SK-N-SH treated with all-trans-retinoic acid at 6 μM for 48 hours (cell line): ENCODE data around the gene CHSY1.

ENCODE experiments used
- ATAC-seq: fragments of 200-7000 bp; cut with Tn5 transposase; 3 replicates; pipeline ENCODE4 v1.9.1; 2020; ENCODE audit warnings: mild to moderate bottlenecking, moderate library complexity
- BACH2 ChIP-seq: fragments of 250-450 bp; sonication (Bioruptor Pico); IDR thresholded peaks from 2 replicates; pipeline ENCODE4 v1.9.0; 2021; ENCODE audit warnings: mild to moderate bottlenecking, borderline replicate concordance
- CSDC2 ChIP-seq: fragments of 250-450 bp; sonication (Bioruptor Pico); IDR thresholded peaks from 2 replicates; pipeline ENCODE4 v1.5.0; 2020; ENCODE audit warnings: mild to moderate bottlenecking, moderate library complexity
- ESRRG ChIP-seq: fragments of 250-450 bp; sonication (Bioruptor Pico); IDR thresholded peaks from 2 replicates; pipeline ENCODE4 v1.6.1; 2021; ENCODE audit warnings: mild to moderate bottlenecking
- GLIS3 ChIP-seq: fragments of 250-450 bp; sonication (Bioruptor Pico); IDR thresholded peaks from 2 replicates; pipeline ENCODE4 v1.5.0; 2020; ENCODE audit warnings: mild to moderate bottlenecking, moderate library complexity
- ISL1 ChIP-seq: fragments of 250-450 bp; sonication (Bioruptor Pico); IDR thresholded peaks from 2 replicates; pipeline ENCODE4 v2.1.2; 2022; ENCODE audit warnings: mild to moderate bottlenecking, moderate library complexity
- OSR1 ChIP-seq: fragments of 250-450 bp; sonication (Bioruptor Pico); IDR thresholded peaks from 2 replicates; pipeline ENCODE4 v1.8.0; 2022; ENCODE audit warnings: moderate library complexity, mild to moderate bottlenecking, inconsistent platforms
- PPARA ChIP-seq: fragments of 250-450 bp; sonication (Bioruptor Pico); IDR thresholded peaks from 2 replicates; pipeline ENCODE4 v1.5.0; 2020; ENCODE audit warnings: mild to moderate bottlenecking, borderline replicate concordance
- RARB ChIP-seq: fragments of 250-450 bp; sonication (Bioruptor Pico); IDR thresholded peaks from 2 replicates; pipeline ENCODE4 v1.8.0; 2021; ENCODE audit warnings: mild to moderate bottlenecking, moderate library complexity
- SNAI2 ChIP-seq: fragments of 250-450 bp; sonication (Bioruptor Pico); IDR thresholded peaks from 2 replicates; pipeline ENCODE4 v1.5.0; 2020; ENCODE audit warnings: mild to moderate bottlenecking, moderate library complexity
- TCF4 ChIP-seq: fragments of 250-450 bp; sonication (Bioruptor Pico); IDR thresholded peaks from 2 replicates; pipeline ENCODE4 v1.8.0; 2021; ENCODE audit warnings: mild to moderate bottlenecking, moderate library complexity, borderline replicate concordance
- TOX ChIP-seq: fragments of 250-450 bp; sonication (Bioruptor Pico); IDR thresholded peaks from 2 replicates; pipeline ENCODE4 v1.8.0; 2021; ENCODE audit warnings: mild to moderate bottlenecking, moderate library complexity, borderline replicate concordance
- ZC3H10 ChIP-seq: fragments of 250-450 bp; sonication (Bioruptor Pico); IDR thresholded peaks from 2 replicates; pipeline ENCODE4 v1.5.1; 2021; ENCODE audit warnings: mild to moderate bottlenecking, moderate library complexity
- ZFP3 ChIP-seq: fragments of 250-450 bp; sonication (Bioruptor Pico); IDR thresholded peaks from 2 replicates; pipeline ENCODE4 v1.5.0; 2020; ENCODE audit warnings: mild to moderate bottlenecking, moderate library complexity
- ZFP30 ChIP-seq: fragments of 450-650 bp; formaldehyde crosslinking; IDR thresholded peaks from 2 replicates; pipeline ENCODE4 v1.5.0; 2022; ENCODE audit warnings: mild to moderate bottlenecking, moderate library complexity
- ZNF565 ChIP-seq: fragments of 450-650 bp; formaldehyde crosslinking; conservative IDR thresholded peaks from 2 replicates; pipeline ENCODE4 v1.5.0; 2020; ENCODE audit warnings: low read depth, mild to moderate bottlenecking, moderate library complexity
- ZNF70 ChIP-seq: fragments of 450-650 bp; formaldehyde crosslinking; IDR thresholded peaks from 2 replicates; pipeline ENCODE4 v1.5.0; 2020; ENCODE audit warnings: mild to moderate bottlenecking, moderate library complexity
- ZNF8 ChIP-seq: fragments of 450-650 bp; formaldehyde crosslinking; IDR thresholded peaks from 2 replicates; pipeline ENCODE4 v1.5.0; 2020; ENCODE audit warnings: mild to moderate bottlenecking, moderate library complexity
- TF ChIP-seq, protein P1 (sequence below): fragments of 250-450 bp; sonication (Bioruptor Pico); IDR thresholded peaks from 2 replicates; pipeline ENCODE4 v1.5.1; 2021; ENCODE audit warnings: mild to moderate bottlenecking, moderate library complexity
- TF ChIP-seq, protein P2 (sequence below): fragments of 250-450 bp; sonication (Bioruptor Pico); IDR thresholded peaks from 2 replicates; pipeline ENCODE4 v1.5.1; 2020; ENCODE audit warnings: low read depth, mild to moderate bottlenecking, moderate library complexity
- TF ChIP-seq, protein P3 (sequence below): fragments of 250-450 bp; sonication (Bioruptor Pico); IDR thresholded peaks from 2 replicates; pipeline ENCODE4 v1.8.0; 2021; ENCODE audit warnings: low read depth, mild to moderate bottlenecking, moderate library complexity, borderline replicate concordance
- TF ChIP-seq, protein P4 (sequence below): fragments of 250-450 bp; sonication (Bioruptor Pico); IDR thresholded peaks from 2 replicates; pipeline ENCODE4 v1.5.0; 2020; ENCODE audit warnings: mild to moderate bottlenecking, moderate library complexity
- TF ChIP-seq, protein P5 (sequence below): fragments of 250-450 bp; sonication (Bioruptor Pico); IDR thresholded peaks from 2 replicates; pipeline ENCODE4 v1.8.0; 2020; ENCODE audit warnings: mild to moderate bottlenecking, moderate library complexity, borderline replicate concordance

The CHSY1 gene

DNA sequence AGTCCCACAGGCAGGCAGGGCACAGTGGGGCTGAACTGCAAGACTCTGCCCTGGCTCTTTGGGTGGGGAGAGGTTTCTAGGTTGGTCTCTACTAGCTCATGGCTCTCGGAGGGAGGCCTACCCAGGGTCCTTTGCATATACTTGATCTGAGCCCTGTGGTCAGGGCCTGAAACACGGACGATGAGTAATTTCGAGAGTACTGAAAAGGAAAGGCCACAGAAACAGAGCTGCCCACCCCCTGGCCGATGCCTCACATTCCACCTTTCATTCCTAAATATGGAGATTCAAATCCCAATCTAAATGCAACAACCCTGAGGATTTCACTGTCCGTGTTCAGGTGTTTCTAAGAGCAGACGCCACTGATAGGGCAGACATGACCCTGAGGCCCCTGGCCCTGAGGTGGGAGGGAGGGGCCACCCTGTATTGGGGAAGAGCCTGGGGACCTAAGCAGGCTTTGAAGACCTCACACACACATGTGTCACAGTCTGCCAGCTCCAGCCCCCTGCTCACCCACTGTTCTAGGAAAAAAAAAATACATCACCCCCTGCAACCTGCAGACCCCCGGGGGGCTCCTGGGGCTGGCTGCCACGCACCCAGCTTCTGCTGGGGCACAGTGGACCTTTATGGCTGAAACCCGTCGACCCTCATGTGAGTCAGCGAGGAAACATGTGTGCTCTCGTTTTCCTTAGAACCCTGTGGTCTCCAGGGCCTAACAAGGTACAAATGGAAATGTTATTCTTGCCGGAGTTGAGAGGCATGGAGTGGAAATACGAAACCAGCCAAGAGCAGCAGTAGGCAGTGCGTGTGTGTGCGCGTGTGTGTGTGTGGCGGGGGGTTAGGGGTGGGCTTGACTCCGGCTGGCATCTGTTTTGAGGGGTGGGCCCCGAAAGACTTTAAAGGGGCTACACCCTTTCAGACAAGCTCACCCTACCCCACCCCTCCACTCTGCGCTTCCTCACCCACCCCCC is 112.7 kb downstream of the CHSY1 start:
- ATAC-seq, result no peak
- TF ChIP-seq ISL1 (CRISPR knock-in tag) (no peak), BACH2 (no peak), PPARA (CRISPR knock-in tag) (no peak), ZNF8 (CRISPR knock-in tag) (no peak), ZNF565 (CRISPR knock-in tag) (no peak), ZFP30 (CRISPR knock-in tag) (no peak), ZC3H10 (CRISPR knock-in tag) (no peak), RARB (CRISPR knock-in tag) (no peak), GLIS3 (CRISPR knock-in tag) (no peak), OSR1 (CRISPR knock-in tag) (no peak), SNAI2 (CRISPR knock-in tag) (no peak), ESRRG (no peak), TOX (no peak), TCF4 (CRISPR knock-in tag) (no peak), ZFP3 (CRISPR knock-in tag) (no peak)
- TF ChIP-seq, protein P1, sequence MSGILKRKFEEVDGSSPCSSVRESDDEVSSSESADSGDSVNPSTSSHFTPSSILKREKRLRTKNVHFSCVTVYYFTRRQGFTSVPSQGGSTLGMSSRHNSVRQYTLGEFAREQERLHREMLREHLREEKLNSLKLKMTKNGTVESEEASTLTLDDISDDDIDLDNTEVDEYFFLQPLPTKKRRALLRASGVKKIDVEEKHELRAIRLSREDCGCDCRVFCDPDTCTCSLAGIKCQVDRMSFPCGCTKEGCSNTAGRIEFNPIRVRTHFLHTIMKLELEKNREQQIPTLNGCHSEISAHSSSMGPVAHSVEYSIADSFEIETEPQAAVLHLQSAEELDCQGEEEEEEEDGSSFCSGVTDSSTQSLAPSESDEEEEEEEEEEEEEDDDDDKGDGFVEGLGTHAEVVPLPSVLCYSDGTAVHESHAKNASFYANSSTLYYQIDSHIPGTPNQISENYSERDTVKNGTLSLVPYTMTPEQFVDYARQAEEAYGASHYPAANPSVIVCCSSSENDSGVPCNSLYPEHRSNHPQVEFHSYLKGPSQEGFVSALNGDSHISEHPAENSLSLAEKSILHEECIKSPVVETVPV (CRISPR knock-in tag), result no peak
- TF ChIP-seq, protein P2, sequence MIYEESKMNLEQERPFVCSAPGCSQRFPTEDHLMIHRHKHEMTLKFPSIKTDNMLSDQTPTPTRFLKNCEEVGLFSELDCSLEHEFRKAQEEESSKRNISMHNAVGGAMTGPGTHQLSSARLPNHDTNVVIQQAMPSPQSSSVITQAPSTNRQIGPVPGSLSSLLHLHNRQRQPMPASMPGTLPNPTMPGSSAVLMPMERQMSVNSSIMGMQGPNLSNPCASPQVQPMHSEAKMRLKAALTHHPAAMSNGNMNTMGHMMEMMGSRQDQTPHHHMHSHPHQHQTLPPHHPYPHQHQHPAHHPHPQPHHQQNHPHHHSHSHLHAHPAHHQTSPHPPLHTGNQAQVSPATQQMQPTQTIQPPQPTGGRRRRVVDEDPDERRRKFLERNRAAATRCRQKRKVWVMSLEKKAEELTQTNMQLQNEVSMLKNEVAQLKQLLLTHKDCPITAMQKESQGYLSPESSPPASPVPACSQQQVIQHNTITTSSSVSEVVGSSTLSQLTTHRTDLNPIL (CRISPR knock-in tag), result no peak
- TF ChIP-seq, protein P3, sequence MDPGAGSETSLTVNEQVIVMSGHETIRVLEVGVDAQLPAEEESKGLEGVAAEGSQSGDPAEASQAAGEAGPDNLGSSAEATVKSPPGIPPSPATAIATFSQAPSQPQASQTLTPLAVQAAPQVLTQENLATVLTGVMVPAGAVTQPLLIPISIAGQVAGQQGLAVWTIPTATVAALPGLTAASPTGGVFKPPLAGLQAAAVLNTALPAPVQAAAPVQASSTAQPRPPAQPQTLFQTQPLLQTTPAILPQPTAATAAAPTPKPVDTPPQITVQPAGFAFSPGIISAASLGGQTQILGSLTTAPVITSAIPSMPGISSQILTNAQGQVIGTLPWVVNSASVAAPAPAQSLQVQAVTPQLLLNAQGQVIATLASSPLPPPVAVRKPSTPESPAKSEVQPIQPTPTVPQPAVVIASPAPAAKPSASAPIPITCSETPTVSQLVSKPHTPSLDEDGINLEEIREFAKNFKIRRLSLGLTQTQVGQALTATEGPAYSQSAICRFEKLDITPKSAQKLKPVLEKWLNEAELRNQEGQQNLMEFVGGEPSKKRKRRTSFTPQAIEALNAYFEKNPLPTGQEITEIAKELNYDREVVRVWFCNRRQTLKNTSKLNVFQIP (CRISPR knock-in tag), result no peak
- TF ChIP-seq, protein P4, sequence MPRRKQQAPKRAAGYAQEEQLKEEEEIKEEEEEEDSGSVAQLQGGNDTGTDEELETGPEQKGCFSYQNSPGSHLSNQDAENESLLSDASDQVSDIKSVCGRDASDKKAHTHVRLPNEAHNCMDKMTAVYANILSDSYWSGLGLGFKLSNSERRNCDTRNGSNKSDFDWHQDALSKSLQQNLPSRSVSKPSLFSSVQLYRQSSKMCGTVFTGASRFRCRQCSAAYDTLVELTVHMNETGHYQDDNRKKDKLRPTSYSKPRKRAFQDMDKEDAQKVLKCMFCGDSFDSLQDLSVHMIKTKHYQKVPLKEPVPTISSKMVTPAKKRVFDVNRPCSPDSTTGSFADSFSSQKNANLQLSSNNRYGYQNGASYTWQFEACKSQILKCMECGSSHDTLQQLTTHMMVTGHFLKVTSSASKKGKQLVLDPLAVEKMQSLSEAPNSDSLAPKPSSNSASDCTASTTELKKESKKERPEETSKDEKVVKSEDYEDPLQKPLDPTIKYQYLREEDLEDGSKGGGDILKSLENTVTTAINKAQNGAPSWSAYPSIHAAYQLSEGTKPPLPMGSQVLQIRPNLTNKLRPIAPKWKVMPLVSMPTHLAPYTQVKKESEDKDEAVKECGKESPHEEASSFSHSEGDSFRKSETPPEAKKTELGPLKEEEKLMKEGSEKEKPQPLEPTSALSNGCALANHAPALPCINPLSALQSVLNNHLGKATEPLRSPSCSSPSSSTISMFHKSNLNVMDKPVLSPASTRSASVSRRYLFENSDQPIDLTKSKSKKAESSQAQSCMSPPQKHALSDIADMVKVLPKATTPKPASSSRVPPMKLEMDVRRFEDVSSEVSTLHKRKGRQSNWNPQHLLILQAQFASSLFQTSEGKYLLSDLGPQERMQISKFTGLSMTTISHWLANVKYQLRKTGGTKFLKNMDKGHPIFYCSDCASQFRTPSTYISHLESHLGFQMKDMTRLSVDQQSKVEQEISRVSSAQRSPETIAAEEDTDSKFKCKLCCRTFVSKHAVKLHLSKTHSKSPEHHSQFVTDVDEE (CRISPR knock-in tag), result no peak
- TF ChIP-seq, protein P5, sequence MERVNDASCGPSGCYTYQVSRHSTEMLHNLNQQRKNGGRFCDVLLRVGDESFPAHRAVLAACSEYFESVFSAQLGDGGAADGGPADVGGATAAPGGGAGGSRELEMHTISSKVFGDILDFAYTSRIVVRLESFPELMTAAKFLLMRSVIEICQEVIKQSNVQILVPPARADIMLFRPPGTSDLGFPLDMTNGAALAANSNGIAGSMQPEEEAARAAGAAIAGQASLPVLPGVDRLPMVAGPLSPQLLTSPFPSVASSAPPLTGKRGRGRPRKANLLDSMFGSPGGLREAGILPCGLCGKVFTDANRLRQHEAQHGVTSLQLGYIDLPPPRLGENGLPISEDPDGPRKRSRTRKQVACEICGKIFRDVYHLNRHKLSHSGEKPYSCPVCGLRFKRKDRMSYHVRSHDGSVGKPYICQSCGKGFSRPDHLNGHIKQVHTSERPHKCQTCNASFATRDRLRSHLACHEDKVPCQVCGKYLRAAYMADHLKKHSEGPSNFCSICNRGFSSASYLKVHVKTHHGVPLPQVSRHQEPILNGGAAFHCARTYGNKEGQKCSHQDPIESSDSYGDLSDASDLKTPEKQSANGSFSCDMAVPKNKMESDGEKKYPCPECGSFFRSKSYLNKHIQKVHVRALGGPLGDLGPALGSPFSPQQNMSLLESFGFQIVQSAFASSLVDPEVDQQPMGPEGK (CRISPR knock-in tag), result no peak

DNA sequence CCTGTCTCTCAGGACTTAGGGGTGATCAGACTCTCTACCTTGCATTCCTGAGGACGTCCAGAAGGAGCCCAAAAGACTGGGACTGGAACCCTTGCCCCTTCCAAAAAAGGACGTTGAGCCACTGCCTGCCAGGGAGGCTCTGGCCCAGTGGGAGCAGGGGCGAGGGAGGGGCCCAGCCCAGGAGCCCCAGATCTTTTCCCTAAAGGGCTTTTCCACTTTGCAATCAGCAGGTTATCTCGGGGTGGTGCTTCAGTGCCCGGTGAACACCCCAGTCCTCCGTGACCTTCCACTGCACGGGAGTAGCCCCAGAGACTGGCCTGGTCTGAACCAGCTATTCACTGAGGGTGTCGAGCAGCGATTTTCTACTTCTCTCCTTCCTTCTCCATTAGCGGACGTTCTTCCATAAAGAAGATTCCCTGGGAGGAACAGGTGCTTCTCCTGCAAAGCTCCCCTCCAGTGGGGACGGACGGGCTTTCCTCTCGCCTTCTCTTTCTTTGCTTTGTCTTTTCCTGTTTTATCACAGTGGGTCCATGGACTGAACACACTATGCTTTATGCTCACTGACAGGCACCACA is 113.7 kb downstream of the CHSY1 start:
- no peak for ATAC-seq
- TF ChIP-seq ISL1 (CRISPR knock-in tag) (no peak), ZC3H10 (CRISPR knock-in tag) (no peak), ZNF70 (CRISPR knock-in tag) (no peak), ZFP30 (CRISPR knock-in tag) (no peak), SNAI2 (CRISPR knock-in tag) (no peak), CSDC2 (CRISPR knock-in tag) (no peak), GLIS3 (CRISPR knock-in tag) (no peak), BACH2 (no peak), ESRRG (no peak), ZNF8 (CRISPR knock-in tag) (no peak)
- TF ChIP-seq, protein P4 (CRISPR knock-in tag), result no peak
- TF ChIP-seq, protein P3 (CRISPR knock-in tag), result no peak
- TF ChIP-seq, protein P2 (CRISPR knock-in tag), result no peak
